HT-29 (cell line): ENCODE data around the gene MERTK. TPM values are rescaled to one million over a fixed set of nuclear protein-coding genes. Genes with fewer than 3 reads are reported as not detected.
A peak's percentile ranks its signal among the peaks of the same experiment; 100 is the strongest.
"Not testable (repeated sequence)": the region's sequence is repeated elsewhere in the genome, so short reads cannot be mapped to it uniquely, and the experiment has no call there.

Source experiments
- DNase-seq: peaks from one replicate; pipeline ENCODE4 v3.0.0-alpha.2; 2015; ENCODE audit warnings: low spot score
- total RNA-seq: library from RNA; depleted of rRNA; stranded (reverse); fragments of >200 nt; shearing (Covaris generic); gene quantifications from 2 replicates; pipeline ENCODE4 v1.2.3, GENCODE V29; 2014

Gene MERTK
- total RNA-seq, 1 experiment from 2014 or later = 0.46 TPM

DNA sequence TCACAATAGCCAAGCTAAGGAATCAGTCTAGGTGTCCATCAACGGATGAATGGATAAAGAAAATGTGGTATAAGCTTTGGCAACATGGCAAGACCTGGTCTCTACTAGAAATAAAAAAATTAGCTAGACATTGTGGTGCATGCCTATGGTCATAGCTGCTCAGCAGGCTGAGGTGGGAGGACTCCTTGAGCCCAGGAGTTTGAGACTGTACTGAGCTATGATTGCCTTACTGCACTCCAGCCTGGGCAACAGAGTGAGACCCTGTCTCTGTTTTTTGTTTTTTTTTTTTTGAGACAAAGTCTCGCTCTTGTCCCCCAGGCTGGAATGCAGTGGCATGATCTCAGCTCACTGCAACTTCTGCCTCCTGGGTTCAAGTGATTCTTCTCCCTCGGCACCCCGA, 11.6 kb downstream of the MERTK start:
- not testable (repeated sequence) for DNase-seq

- DNase-seq = no peak
Measured at GRCh38 chr2:111910609-111911277, 12.3 kb downstream of the MERTK start.

- not testable (repeated sequence) for DNase-seq
Measured at GRCh38 chr2:111911295-111911977, 13.0 kb downstream of the MERTK start.

DNA sequence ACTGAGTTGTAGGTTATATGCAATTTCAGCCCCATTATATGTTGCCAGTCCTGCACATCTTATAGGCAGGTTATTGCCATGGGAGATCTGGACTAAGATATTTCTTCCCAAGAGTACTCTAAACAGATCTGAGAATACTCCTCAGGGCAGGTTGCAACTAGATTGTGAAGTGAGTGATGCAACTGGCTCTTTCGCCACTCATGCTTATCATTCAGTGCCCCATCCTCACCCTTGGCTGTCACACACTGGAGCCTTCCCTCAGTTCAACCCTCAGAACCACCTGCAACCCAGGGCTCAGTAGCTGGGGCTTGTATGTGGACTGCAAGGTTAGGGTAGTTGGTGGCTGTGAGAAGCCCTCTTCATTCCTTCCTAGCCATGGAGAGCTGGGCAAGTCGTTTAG, 14.1 kb downstream of the MERTK start:
- DNase-seq = no peak

DNA sequence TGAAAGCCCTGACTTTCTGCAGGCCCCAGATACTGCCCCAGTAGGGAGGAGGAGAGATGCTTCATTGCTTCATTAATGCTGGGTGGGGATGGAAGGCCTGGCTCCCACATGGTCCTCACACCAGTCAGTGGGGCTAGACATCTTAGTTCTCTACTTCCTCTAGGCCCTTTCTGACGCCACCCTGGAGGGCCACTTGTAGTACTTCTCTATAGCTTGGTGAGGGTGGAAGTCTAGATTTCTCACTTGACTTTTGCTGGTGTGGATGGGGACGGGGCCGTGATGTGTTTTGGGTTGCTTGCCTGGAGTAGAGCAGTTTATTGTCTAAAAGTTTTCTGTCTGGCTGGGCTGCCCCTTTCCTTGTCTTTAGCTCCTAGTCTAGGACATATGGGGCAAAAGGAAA, 18.7 kb downstream of the MERTK start:
- DNase-seq = no peak

DNA sequence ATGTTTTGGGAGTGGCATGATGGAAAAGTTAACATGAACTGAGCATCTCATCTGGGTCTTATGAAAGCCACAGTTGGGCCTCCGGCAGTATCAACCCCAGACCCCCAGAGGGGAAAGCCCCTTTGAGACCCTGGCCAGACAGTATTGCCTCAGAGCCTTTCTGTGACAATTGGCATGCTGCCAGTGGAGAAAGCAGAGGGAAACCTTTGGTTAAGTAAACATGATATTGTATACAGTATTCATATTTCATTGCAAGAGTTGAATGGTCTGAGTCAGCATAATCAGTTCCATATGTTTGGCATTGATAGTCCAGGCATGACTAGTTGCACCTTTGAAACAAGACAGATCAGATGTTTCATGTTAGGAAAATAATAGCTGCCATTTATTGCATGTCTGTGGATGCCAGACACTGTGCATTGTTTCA, 20.0 kb downstream of the MERTK start:
- no peak for DNase-seq

DNA sequence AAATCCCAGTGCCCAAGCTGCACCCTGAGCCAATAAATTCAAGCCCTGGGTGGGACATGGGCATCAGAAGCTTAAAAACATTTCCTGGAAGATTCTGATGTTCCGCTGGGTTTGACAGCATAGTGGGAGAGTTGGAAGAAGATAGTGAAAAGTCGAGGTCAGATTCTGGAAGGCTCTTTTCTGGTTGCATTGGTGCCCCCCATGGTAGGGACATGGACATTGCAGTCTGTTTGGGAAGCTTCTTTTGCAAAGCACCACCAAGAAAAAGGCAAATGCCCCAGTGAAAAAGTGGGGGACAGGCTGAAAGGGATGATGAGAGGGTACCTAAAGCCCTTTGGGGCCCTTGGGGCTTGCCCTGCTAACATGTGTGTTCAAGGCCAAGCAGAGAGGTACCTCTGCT, 21.0 kb downstream of the MERTK start:
- DNase-seq = no peak

DNA sequence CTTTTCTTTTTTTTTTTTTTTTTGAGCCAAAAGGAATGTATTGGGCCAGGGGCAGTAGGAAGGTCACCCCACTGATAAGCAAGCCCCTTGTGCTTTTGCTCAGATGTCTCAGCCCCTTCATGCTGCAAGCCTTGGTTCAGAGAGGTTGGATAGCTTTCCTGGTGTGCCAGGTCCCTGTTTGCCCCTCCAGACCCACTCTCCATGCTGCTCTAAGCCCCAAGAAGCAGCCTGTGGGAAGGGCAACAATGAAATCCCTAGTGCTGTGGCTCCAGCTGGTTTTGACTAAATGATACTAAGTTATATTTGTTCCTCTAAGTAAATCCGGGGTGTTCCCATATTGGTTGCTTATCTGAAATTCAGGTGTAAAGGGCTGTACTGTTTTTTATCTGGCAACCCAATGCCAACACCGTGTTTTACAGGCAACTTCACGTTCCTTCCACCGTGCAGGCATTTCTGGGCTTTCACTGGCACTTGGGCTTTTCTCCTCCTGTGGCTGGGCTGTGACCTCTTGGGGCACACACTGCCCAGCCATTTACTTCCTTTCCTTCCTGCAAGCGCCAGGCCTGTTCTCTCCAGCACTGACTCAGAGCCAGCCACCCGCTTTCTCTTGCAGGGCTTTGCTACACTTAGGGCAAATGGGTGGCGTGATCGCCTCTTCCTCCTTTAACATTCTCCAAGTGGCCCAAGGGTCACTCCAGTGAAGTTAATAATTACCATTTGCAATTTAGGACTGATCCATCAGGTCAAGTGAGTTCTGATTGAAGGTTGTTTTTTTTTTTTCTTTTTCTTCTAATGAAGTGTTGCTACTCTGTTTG, 21.6 kb downstream of the MERTK start:
- DNase-seq = peak; percentile 96

DNA sequence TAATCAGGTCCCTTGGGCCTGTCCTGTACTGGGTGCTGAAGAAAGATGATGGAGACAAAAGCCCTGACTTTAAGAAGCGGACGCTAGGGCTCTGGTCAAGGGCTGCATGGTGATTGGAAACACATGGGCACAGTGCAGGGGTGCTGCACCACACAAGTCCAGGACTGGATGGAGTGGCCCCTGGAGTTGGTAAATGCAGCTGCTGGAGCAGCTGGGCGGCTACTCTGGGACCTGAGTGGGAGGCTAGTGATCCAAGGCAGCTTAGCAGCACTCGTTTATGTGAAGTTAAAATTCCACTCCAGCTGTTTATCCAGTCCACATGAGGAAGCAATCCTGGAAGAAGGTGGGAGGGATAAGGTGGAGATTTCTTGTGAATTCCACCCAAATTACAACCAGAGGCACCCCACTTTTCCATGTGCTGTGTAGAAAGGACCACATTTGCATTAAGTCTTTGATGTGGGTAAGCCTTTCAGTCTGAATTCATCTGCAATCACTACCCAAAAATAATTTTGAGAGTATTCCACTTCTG, 24.9 kb downstream of the MERTK start:
- DNase-seq = no peak

DNA sequence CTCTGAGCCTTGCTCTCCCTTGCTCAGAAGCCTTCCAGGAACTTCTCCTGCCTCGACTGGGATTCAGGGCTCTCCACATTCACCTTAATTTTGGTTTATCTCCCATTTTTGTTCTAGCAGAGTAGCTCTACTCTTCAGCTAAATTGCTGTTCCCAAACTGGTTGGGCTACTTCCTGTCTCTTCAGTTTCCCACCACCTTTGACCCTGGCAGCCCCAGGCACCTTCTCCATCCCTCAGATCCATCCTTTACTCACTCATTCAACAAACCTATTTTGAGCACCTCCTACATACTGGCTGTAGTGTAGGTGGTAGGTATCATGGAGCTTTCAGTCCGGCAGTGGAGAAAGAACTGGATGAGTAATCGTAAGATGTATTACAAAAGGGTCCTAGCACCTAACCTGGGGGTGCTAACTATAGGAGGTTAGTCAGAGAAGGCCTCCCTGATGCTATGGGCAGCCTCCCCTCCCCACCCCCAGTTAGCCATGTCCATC, 26.3 kb downstream of the MERTK start:
- DNase-seq = no peak

DNA sequence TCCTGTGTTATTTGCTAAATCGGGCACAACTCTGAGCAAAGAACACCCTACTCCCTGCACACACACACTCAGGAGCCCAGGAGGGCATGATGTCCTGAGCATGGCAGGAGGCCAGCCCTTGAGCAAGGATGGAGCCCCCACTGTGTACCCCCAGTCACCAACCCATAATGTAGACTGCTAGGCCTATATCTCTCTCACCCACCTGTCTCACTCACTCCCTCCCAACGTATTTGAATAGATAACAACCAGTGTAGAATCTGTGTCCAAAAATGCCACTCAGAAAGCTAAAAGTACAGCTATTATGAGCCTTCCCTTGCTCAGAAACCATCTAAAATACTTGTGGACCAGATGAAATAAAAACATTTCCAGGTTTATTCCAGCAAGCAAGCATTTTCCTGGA, 29.3 kb downstream of the MERTK start:
- DNase-seq = no peak

- no peak for DNase-seq
Measured at GRCh38 chr2:111930409-111930808, 32.0 kb downstream of the MERTK start.

- DNase-seq = no peak
Measured at GRCh38 chr2:111930875-111931274, 32.5 kb downstream of the MERTK start.

DNA sequence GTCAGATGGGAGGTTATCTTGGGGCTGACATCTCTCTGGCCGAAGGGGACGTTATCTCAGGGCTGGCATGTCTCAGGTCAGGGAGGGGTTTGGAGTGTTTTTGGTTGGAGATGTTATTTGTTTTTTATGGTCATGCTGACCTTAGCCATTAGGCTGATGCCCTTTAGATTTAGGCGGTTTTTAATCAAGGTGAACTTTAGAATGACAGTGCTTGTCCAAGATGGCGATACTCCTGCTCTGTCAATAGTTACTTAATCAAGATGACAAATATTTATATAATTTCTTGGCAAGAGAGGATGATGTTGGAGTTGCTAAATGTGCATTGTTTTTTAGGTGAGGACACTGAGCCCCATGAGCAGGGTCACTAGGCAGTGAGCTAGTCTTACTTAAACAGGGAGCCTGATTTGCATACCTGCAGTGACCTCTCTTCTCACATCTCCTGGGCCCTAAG, 34.5 kb downstream of the MERTK start:
- DNase-seq = no peak

- DNase-seq = not testable (repeated sequence)
Measured at GRCh38 chr2:111933900-111934299, 35.5 kb downstream of the MERTK start.

- DNase-seq = no peak
Measured at GRCh38 chr2:111936881-111937280, 38.5 kb downstream of the MERTK start.

DNA sequence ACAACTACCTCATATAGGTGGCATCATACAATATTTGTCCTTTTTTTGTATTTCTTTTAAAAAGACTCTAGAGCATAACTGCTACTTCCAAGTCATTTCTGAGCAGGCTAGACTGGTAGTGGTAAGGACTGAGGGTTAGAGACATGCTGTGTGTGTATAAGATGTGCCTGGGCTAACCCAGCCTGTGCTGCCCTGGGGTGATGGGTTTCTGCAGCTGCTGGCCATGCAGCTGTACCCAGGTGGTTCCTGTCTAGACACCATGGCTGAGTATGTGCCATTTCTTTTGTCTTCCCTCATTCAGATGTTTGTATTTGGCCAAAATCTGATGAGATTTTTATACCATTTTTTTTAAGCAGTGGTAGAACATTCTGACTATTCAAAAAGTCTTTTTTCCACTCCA, 40.0 kb downstream of the MERTK start:
- no peak for DNase-seq

GRCh38 chr2:111940333-111941196, 42.2 kb downstream of the MERTK start:
- no peak for DNase-seq

- DNase-seq = no peak
Measured at GRCh38 chr2:111941531-111941930, 43.1 kb downstream of the MERTK start.

DNA sequence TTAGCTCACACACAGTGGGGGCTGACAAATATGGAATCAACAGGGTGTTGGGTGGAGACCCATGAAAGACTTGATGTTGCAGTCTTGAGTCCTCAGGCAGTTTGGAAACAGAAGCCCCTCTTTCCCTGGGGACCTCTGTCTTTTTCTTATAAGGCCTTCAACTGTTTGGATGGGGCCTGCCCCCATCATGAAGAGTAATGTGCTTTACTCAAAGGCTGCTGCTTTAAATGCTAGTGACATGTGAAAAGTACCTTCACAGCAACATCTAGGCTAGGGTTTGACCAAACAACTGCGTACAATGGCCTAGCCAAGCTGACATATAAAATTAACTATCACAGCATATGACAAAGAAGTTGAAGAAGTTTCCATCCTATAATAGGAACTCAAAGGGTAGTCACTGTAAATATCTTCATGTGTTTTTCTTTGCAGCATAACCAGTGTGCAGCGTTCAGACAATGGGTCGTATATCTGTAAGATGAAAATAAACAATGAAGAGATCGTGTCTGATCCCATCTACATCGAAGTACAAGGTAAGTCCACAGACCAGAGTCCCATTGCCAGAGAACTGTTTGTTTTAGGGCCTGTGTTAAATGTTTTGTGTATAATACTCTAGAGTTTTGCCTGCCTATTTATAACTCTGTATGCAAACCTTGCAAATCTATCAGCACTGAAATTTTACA, 46.3 kb downstream of the MERTK start:
- no peak for DNase-seq
